H1 (cell line): ENCODE measurements around the gene YOD1. TPM values are rescaled to one million over a fixed set of nuclear protein-coding genes. Genes with fewer than 3 reads are reported as not detected.

Experiments used
- CTCF ChIA-PET: fragments of 300-600 bp; sonication (Branson Sonifier 250); formaldehyde crosslinking; loops from one replicate; lab custom pipeline; 2021; ENCODE audit not compliant: partially characterized antibody; lab: Charles Lee
- POLR2A ChIA-PET: fragments of 300-600 bp; sonication (Branson Sonifier 250); formaldehyde crosslinking; loops from one replicate; lab custom pipeline; 2021; ENCODE audit warnings: inconsistent platforms; ENCODE audit not compliant: partially characterized antibody; lab: Charles Lee
- DNase-seq, 2 experiments: peaks; one replicate each; pipeline versions ENCODE4 v3.0.0 to v3.0.0-alpha.2; 2010 to 2022; ENCODE audit warnings: low spot score in 2 of 2, low read depth in 1 of 2, mixed read lengths in 1 of 2
- FAIRE-seq: peaks from 2 replicates; lab custom pipeline; 2011; peaks lifted over from hg19 to GRCh38; lab: Jason Lieb, UNC
- H2AFZ ChIP-seq: 2 replicates; pipeline ENCODE4 v1.8.1; 2012; ENCODE audit warnings: low read length, inconsistent platforms
- H2AK5ac ChIP-seq: 2 replicates; pipeline ENCODE4 v1.6.1; 2013; ENCODE audit warnings: low read depth, low read length
- H2BK120ac ChIP-seq: replicated peaks from 2 replicates; pipeline ENCODE3; 2013; ENCODE audit warnings: low read depth, low read length, inconsistent platforms
- H2BK12ac ChIP-seq: 2 replicates; pipeline ENCODE4 v1.6.1; 2013; ENCODE audit warnings: low read depth, low read length
- H2BK15ac ChIP-seq: 2 replicates; pipeline ENCODE4 v1.6.1; 2013; ENCODE audit warnings: low read length
- H2BK20ac ChIP-seq: 2 replicates; pipeline ENCODE4 v1.6.1; 2013; ENCODE audit warnings: low read length
- H2BK5ac ChIP-seq: 2 replicates; pipeline ENCODE4 v1.6.1; 2013; ENCODE audit warnings: low read depth, low read length
- H3K14ac ChIP-seq: 2 replicates; pipeline ENCODE4 v1.6.1; 2013; ENCODE audit warnings: inconsistent platforms; ENCODE audit not compliant: insufficient read length
- H3K18ac ChIP-seq: 2 replicates; pipeline ENCODE4 v1.6.1; 2013; ENCODE audit warnings: low read length; ENCODE audit errors: extremely low read depth
- H3K23ac ChIP-seq: 2 replicates; pipeline ENCODE4 v1.6.1; 2013; ENCODE audit warnings: inconsistent platforms; ENCODE audit not compliant: insufficient read length
- H3K23me2 ChIP-seq: 2 replicates; pipeline ENCODE4 v1.6.1; 2013; ENCODE audit warnings: low read depth, low read length
- H3K27ac ChIP-seq: 2 replicates; pipeline ENCODE4 v1.6.1; 2011; ENCODE audit warnings: low read depth, low read length, inconsistent platforms
- H3K27me3 ChIP-seq, 4 experiments: replicated peaks in 1 of 4; 1 replicate in 1 of 4; 2 replicates in 3 of 4; pipeline versions ENCODE4 v1.6.1 to v1.8.1; 2011 to 2013; ENCODE audit warnings: low read length in 3 of 4, mild to moderate bottlenecking in 3 of 4, inconsistent platforms in 2 of 4, mixed read lengths in 2 of 4, moderate library complexity in 1 of 4; ENCODE audit not compliant: control insufficient read depth in 3 of 4, insufficient read depth in 3 of 4; ENCODE audit errors: extremely low read depth in 1 of 4
- H3K36me3 ChIP-seq, 4 experiments: 2 replicates each; pipeline versions ENCODE4 v1.6.1 to v1.8.1; 2011 to 2013; ENCODE audit warnings: mild to moderate bottlenecking in 4 of 4, low read length in 3 of 4, moderate library complexity in 2 of 4, control low read depth in 1 of 4, inconsistent platforms in 1 of 4; ENCODE audit not compliant: insufficient read depth in 4 of 4, control insufficient read depth in 2 of 4
- H3K4ac ChIP-seq: replicated peaks from 2 replicates; pipeline ENCODE3; 2013; ENCODE audit warnings: low read length, low read depth, mixed read lengths, inconsistent platforms; ENCODE audit not compliant: insufficient read length
- H3K4me1 ChIP-seq, 4 experiments: replicated peaks in 1 of 4; 1 replicate in 1 of 4; 2 replicates in 3 of 4; pipeline versions ENCODE4 v1.6.1 to v1.8.1; 2011 to 2013; ENCODE audit warnings: low read length in 3 of 4, inconsistent platforms in 2 of 4, mixed read lengths in 1 of 4; ENCODE audit not compliant: insufficient read depth in 4 of 4, control insufficient read depth in 3 of 4
- H3K4me2 ChIP-seq, 2 experiments: 2 replicates each; pipeline versions ENCODE4 v1.6.1 to v1.8.1; 2011 to 2013; ENCODE audit warnings: low read depth in 2 of 2, low read length in 2 of 2, control low read depth in 1 of 2, inconsistent platforms in 1 of 2, mild to moderate bottlenecking in 1 of 2; ENCODE audit not compliant: insufficient read depth in 1 of 2
- H3K4me3 ChIP-seq, 4 experiments: fragments of 200-600, 300-600 bp in 1 of 4; sonication (generic), shearing (Covaris generic), sonication (Bioruptor Twin) in 1 of 4; 2 replicates each; pipeline versions ENCODE4 v1.5.1 to v1.8.1; 2011 to 2016; ENCODE audit warnings: low read length in 4 of 4, low read depth in 3 of 4, control low read depth in 2 of 4, inconsistent platforms in 2 of 4, mild to moderate bottlenecking in 2 of 4, mixed read lengths in 1 of 4, moderate library complexity in 1 of 4; ENCODE audit not compliant: insufficient read depth in 2 of 4; ENCODE audit errors: extremely low read depth in 1 of 4
- H3K56ac ChIP-seq: replicated peaks from 2 replicates; pipeline ENCODE3; 2013; ENCODE audit warnings: low read depth, mild to moderate bottlenecking, mixed read lengths, low read length, inconsistent platforms; ENCODE audit not compliant: insufficient read length
- H3K79me1 ChIP-seq: 2 replicates; pipeline ENCODE4 v1.6.1; 2013; ENCODE audit warnings: low read depth, low read length, control low read depth
- H3K79me2 ChIP-seq, 2 experiments: 2 replicates each; pipeline versions ENCODE4 v1.6.1 to v1.8.1; 2012 to 2013; ENCODE audit warnings: low read length in 2 of 2, mild to moderate bottlenecking in 2 of 2, inconsistent platforms in 1 of 2; ENCODE audit not compliant: insufficient read depth in 2 of 2, control insufficient read depth in 1 of 2
- H3K9ac ChIP-seq, 4 experiments: replicated peaks in 1 of 4; 1 replicate in 1 of 4; 2 replicates in 3 of 4; pipeline versions ENCODE4 v1.6.1 to v1.8.1; 2011 to 2013; ENCODE audit warnings: low read depth in 3 of 4, low read length in 3 of 4, control low read depth in 2 of 4, mild to moderate bottlenecking in 2 of 4, moderate library complexity in 2 of 4, inconsistent platforms in 1 of 4; ENCODE audit errors: extremely low read depth in 1 of 4
- H3K9me3 ChIP-seq, 2 experiments: 2 replicates each; pipeline versions ENCODE4 v1.6.1 to v1.8.1; 2012 to 2013; ENCODE audit warnings: mild to moderate bottlenecking in 2 of 2, moderate library complexity in 2 of 2, control low read depth in 1 of 2, inconsistent platforms in 1 of 2, low read depth in 1 of 2, low read length in 1 of 2, mixed read lengths in 1 of 2; ENCODE audit not compliant: insufficient read depth in 2 of 2
- H4K20me1 ChIP-seq, 2 experiments: replicated peaks in 1 of 2; 2 replicates each; pipeline versions ENCODE3 to v1.8.1; 2011 to 2013; ENCODE audit warnings: inconsistent platforms in 2 of 2, low read length in 2 of 2, mild to moderate bottlenecking in 1 of 2; ENCODE audit not compliant: insufficient read depth in 2 of 2, control insufficient read depth in 1 of 2
- H4K5ac ChIP-seq: 2 replicates; pipeline ENCODE4 v1.6.1; 2013; ENCODE audit warnings: low read length, low read depth, mixed read lengths, inconsistent platforms; ENCODE audit not compliant: insufficient read length
- H4K8ac ChIP-seq: 2 replicates; pipeline ENCODE4 v1.8.0; 2013; ENCODE audit warnings: mild to moderate bottlenecking, moderate library complexity, low read length, inconsistent platforms; ENCODE audit not compliant: insufficient read depth; ENCODE audit errors: extremely low read depth
- H4K91ac ChIP-seq: replicated peaks from 2 replicates; pipeline ENCODE3; 2013; ENCODE audit warnings: low read length, mixed read lengths, inconsistent platforms; ENCODE audit not compliant: insufficient read length
- ASH2L ChIP-seq: fragments of 200-600, 300-600 bp; sonication (generic); IDR thresholded peaks from one replicate; pipeline ENCODE4 v1.7.1; 2017; ENCODE audit warnings: low read length
- EGR1 ChIP-seq: IDR thresholded peaks from 2 replicates; pipeline ENCODE4 v1.6.1; 2011; ENCODE audit warnings: low read depth, low read length, borderline replicate concordance
- HDAC2 ChIP-seq, 2 experiments: fragments of 300-600 bp in 1 of 2; sonication (generic) in 1 of 2; IDR thresholded peaks; 2 replicates each; pipeline ENCODE4 v1.6.1; 2011 to 2012; ENCODE audit warnings: low read depth in 2 of 2, low read length in 2 of 2, mild to moderate bottlenecking in 2 of 2, moderate library complexity in 2 of 2, borderline replicate concordance in 1 of 2, inconsistent platforms in 1 of 2
- KDM5A ChIP-seq: fragments of 200-600 bp; IDR thresholded peaks from 2 replicates; pipeline ENCODE4 v1.7.1; 2012; ENCODE audit warnings: mild to moderate bottlenecking, low read length, inconsistent platforms, mixed read lengths
- MAFK ChIP-seq: IDR thresholded peaks from 2 replicates; pipeline ENCODE4 v1.6.1; 2012; ENCODE audit warnings: low read depth, mild to moderate bottlenecking, improper control_type of control experiment, low read length
- POLR2A ChIP-seq, 2 experiments: IDR thresholded peaks; 1 replicate in 1 of 2; 2 replicates in 1 of 2; pipeline ENCODE4 v1.6.1; 2011; ENCODE audit warnings: low read depth in 2 of 2, low read length in 2 of 2, mild to moderate bottlenecking in 2 of 2; ENCODE audit errors: control extremely low read depth in 1 of 2
- RBBP5 ChIP-seq: IDR thresholded peaks from 2 replicates; pipeline ENCODE4 v1.7.1; 2012; ENCODE audit warnings: low read depth, mild to moderate bottlenecking, inconsistent platforms, low read length, moderate library complexity, borderline replicate concordance
- SAP30 ChIP-seq: fragments of 300-600 bp; sonication (generic); IDR thresholded peaks from 2 replicates; pipeline ENCODE4 v1.7.1; 2012; ENCODE audit warnings: low read length, moderate library complexity, mild to moderate bottlenecking, inconsistent platforms; ENCODE audit not compliant: insufficient read depth, insufficient replicate concordance
- SIN3A ChIP-seq, 2 experiments: IDR thresholded peaks in 1 of 2; conservative IDR thresholded peaks in 1 of 2; 2 replicates each; pipeline ENCODE4 v1.6.1; 2011 to 2012; ENCODE audit warnings: low read length in 2 of 2, improper control_type of control experiment in 1 of 2, low read depth in 1 of 2, mild to moderate bottlenecking in 1 of 2
- SP4 ChIP-seq: IDR thresholded peaks from 2 replicates; pipeline ENCODE4 v1.6.1; 2012; ENCODE audit warnings: low read length, inconsistent platforms
- SUZ12 ChIP-seq: fragments of 200-600 bp; sonication (generic); IDR thresholded peaks from 2 replicates; pipeline ENCODE4 v1.6.1; 2012; ENCODE audit warnings: mild to moderate bottlenecking, inconsistent platforms, low read length, moderate library complexity, mixed read lengths
- WGBS, 2 experiments: shearing (Covaris generic) in 1 of 2; methylation state at CpG; one replicate each; pipeline versions ENCODE4 v1.1.6 to v1.1.7; 2013 to 2015; ENCODE audit warnings: low lambda C conversion rate in 2 of 2, mixed read lengths in 2 of 2, inconsistent platforms in 1 of 2, low coverage in 1 of 2, missing lambda C conversion rate in 1 of 2; ENCODE audit not compliant: insufficient replicate concordance in 2 of 2, insufficient coverage in 1 of 2, insufficient read length in 1 of 2; ENCODE audit errors: extremely low coverage in 1 of 2, missing lambda C conversion rate in 1 of 2; 5-methylcytosine and 5-hydroxymethylcytosine counted together
- polyA plus RNA-seq, 7 experiments: library from polyadenylated mRNA; depleted of rRNA in 3 of 7; stranded (reverse) in 5 of 7; unstranded in 2 of 7; fragments of >200 nt in 5 of 7; fragments of 200-250 nt in 2 of 7; gene quantifications; 1 replicate in 5 of 7; 2 replicates in 1 of 7; 4 replicates in 1 of 7; pipeline versions ENCODE4 v1.2.1 to v1.2.3, GENCODE V29; 2011 to 2013; ENCODE audit warnings: missing spikeins in 2 of 7, mixed read lengths in 2 of 7
- total RNA-seq: library from RNA; stranded (reverse); fragmentation: NEBNext Ultra II Directional; extraction: Animal tissue kit (Norgen Biotek cat#: 25700); gene quantifications from 2 replicates; pipeline ENCODE4 v1.2.1, GENCODE V29; 2021

Gene YOD1
- total and polyA plus RNA-seq, 2 of the 8 experiments (the other 6 are each of a cell fraction or from before 2014, with no cell fraction given): 1.9 to 11.8 TPM

- Histone ChIP-seq H3K4me1 (peaks cover 0 to 3% (median 1%) of the 10 kb centered on the region in 4 experiments; a peak in 2 of 7 replicates), H2BK15ac (no peak overlapping the region), H3K9me3 (no peaks in the 10 kb centered on the region), H3K4me2 (no peak overlapping the region), H4K91ac (no peak overlapping the region), H3K4me3 (no peak overlapping the region), H2BK5ac (no peak overlapping the region), H3K27ac (no peak overlapping the region), H3K27me3 (no peaks in the 10 kb centered on the region), H2BK12ac (no peak overlapping the region), H2BK120ac (no peak overlapping the region), H3K56ac (no peak overlapping the region), H3K14ac (no peak overlapping the region), H4K8ac (no peak overlapping the region), H3K9ac (no peak overlapping the region; a peak in 1 of 7 replicates), H3K23ac (peak overlapping the region; percentile 60), H3K23me2 (no peaks in the 10 kb centered on the region), H3K18ac (no peak overlapping the region), H3K79me2 (no peaks in the 10 kb centered on the region), H3K4ac (no peak overlapping the region), H3K79me1 (no peaks in the 10 kb centered on the region), H4K5ac (no peak overlapping the region), H2AK5ac (no peak overlapping the region), H4K20me1 (no peaks in the 10 kb centered on the region), H2AFZ (no peak overlapping the region), H3K36me3 (peaks cover 2 to 22% (median 12%) of the 10 kb centered on the region in 4 experiments; a peak in 7 of 8 replicates), H2BK20ac (no peak overlapping the region)
- FAIRE-seq (no peak), DNase-seq (no peak)
- ChIA-PET CTCF (interaction anchor here (0.9 to 3.5 kb wide), 14 partner anchors 11 to 363 kb away, joined by 3 to 21 read pairs (median 5); partner anchors contain the start of gene C1orf116), POLR2A (interaction anchor here (1.0 to 1.2 kb wide), 2 partner anchors 9 to 19 kb away, joined by 3 read pairs; partner anchors contain the start of gene YOD1)
- WGBS, 2 experiments: 86% methylated on average over 4 of the region's 4 CpGs; no CpG with 5 or more reads in 1 of the 2 experiments
- TF ChIP-seq ASH2L (no peak), SP4 (no peak), KDM5A (no peak), EGR1 (no peak), SIN3A (conservative IDR thresholded peaks at IDR 0.05 in 1 of 2, IDR thresholded peaks at IDR 0.05 in 1 of 2; ENCODE audit: low read depth in 1 of 2, low read length in 2 of 2) (no peak), SUZ12 (no peak), POLR2A (IDR thresholded peaks at IDR 0.05; ENCODE audit: control extremely low read depth in 1 of 2, low read depth in 2 of 2, low read length in 2 of 2) (no peak), HDAC2 (IDR thresholded peaks at IDR 0.05; ENCODE audit: borderline replicate concordance in 1 of 2, low read depth in 2 of 2, low read length in 2 of 2) (no peak), SAP30 (no peak), MAFK (no peak), RBBP5 (no peak)
Observed at GRCh38 chr1:207059881-207060280, 8.9 kb upstream of the YOD1 start.
